NCI-H2029 (cell line): ENCODE results near the gene GPC3.
"Not testable (repeated sequence)": the region's sequence is repeated elsewhere in the genome, so short reads cannot be mapped to it uniquely, and the experiment has no call there.

ENCODE experiments used
- DNase-seq: peaks from one replicate; lab custom pipeline; 2025; lab: John Stamatoyannopoulos, UW

The GPC3 gene

GRCh38 chrX:133762976-133763548 is 222.3 kb downstream of the GPC3 start:
- DNase-seq = not testable (repeated sequence)

- no peak for DNase-seq
These were observed 230.7 kb downstream of the GPC3 start for GRCh38 chrX:133754657-133755056.

GRCh38 chrX:133749951-133750350 is 235.4 kb downstream of the GPC3 start:
- DNase-seq = peak; percentile 6

- no peak for DNase-seq
These were observed 236.0 kb downstream of the GPC3 start for GRCh38 chrX:133749370-133749769.

GRCh38 chrX:133747196-133747595 is 238.2 kb downstream of the GPC3 start:
- no peak for DNase-seq

GRCh38 chrX:133746593-133746992 is 238.8 kb downstream of the GPC3 start:
- no peak for DNase-seq

GRCh38 chrX:133745349-133745748 is 240.0 kb downstream of the GPC3 start:
- no peak for DNase-seq

GRCh38 chrX:133742602-133743305 is 242.6 kb downstream of the GPC3 start:
- DNase-seq = no peak

- DNase-seq = no peak
These were observed 244.1 kb downstream of the GPC3 start for GRCh38 chrX:133741303-133741702.

GRCh38 chrX:133726642-133727041 is 258.8 kb downstream of the GPC3 start:
- DNase-seq = peak; percentile 59

- DNase-seq = peak; percentile 75
These were observed 259.2 kb downstream of the GPC3 start for GRCh38 chrX:133726211-133726630.

- no peak for DNase-seq
These were observed 261.5 kb downstream of the GPC3 start for GRCh38 chrX:133723930-133724329.

GRCh38 chrX:133722756-133723155 is 262.6 kb downstream of the GPC3 start:
- no peak for DNase-seq

GRCh38 chrX:133720269-133720668 is 265.1 kb downstream of the GPC3 start:
- not testable (repeated sequence) for DNase-seq

GRCh38 chrX:133715715-133716114 is 269.7 kb downstream of the GPC3 start:
- DNase-seq = no peak

- DNase-seq = no peak
These were observed 275.9 kb downstream of the GPC3 start for GRCh38 chrX:133709501-133709900.

GRCh38 chrX:133706890-133707289 is 278.5 kb downstream of the GPC3 start:
- DNase-seq = no peak

GRCh38 chrX:133702230-133702629 is 283.2 kb downstream of the GPC3 start:
- DNase-seq = no peak

- DNase-seq = no peak
These were observed 286.2 kb downstream of the GPC3 start for GRCh38 chrX:133699023-133699728.

GRCh38 chrX:133698298-133698697 is 287.1 kb downstream of the GPC3 start:
- no peak for DNase-seq

- DNase-seq = no peak
These were observed 287.7 kb downstream of the GPC3 start for GRCh38 chrX:133697656-133698055.

- DNase-seq = no peak
These were observed 295.3 kb downstream of the GPC3 start for GRCh38 chrX:133689997-133690599.

GRCh38 chrX:133685822-133686221 is 299.6 kb downstream of the GPC3 start:
- DNase-seq = no peak
